Measurements from ENCODE around the gene TIFAB.

TIFAB gene

GRCh38 chr5:135441350-135441831, 10.8 kb downstream of the TIFAB start:
- TF ChIP-seq TAF1 (IDR thresholded peaks at IDR 0.05; ENCODE audit: borderline replicate concordance, insufficient read depth, low read length) (no peak), REST (IDR thresholded peaks at IDR 0.05; ENCODE audit: insufficient read depth in 1 of 2, low read depth in 2 of 2, low read length in 2 of 2) (no peak), FOXP2 (optimal IDR thresholded peaks at IDR 0.05; ENCODE audit: borderline replicate concordance, extremely low read depth, extremely low read length, insufficient read depth) (no peak), POLR2AphosphoS5 (IDR thresholded peaks at IDR 0.05; ENCODE audit: low read depth, low read length) (no peak), SIN3A (IDR thresholded peaks at IDR 0.05; ENCODE audit: borderline replicate concordance, insufficient read depth, low read length) (no peak)

GRCh38 chr5:135440916-135441315, 11.2 kb downstream of the TIFAB start:
- TF ChIP-seq REST (IDR thresholded peaks at IDR 0.05; ENCODE audit: insufficient read depth in 1 of 2, low read depth in 2 of 2, low read length in 2 of 2) = no peak
- no peak for TF ChIP-seq FOXP2 (optimal IDR thresholded peaks at IDR 0.05; ENCODE audit: borderline replicate concordance, extremely low read depth, extremely low read length, insufficient read depth)
- no peak for TF ChIP-seq SIN3A (IDR thresholded peaks at IDR 0.05; ENCODE audit: borderline replicate concordance, insufficient read depth, low read length)
- TF ChIP-seq POLR2AphosphoS5 (IDR thresholded peaks at IDR 0.05; ENCODE audit: low read depth, low read length) = no peak
- TF ChIP-seq TAF1 (IDR thresholded peaks at IDR 0.05; ENCODE audit: borderline replicate concordance, insufficient read depth, low read length) = no peak

- TF ChIP-seq POLR2AphosphoS5 (IDR thresholded peaks at IDR 0.05; ENCODE audit: low read depth, low read length) = no peak
- TF ChIP-seq SIN3A (IDR thresholded peaks at IDR 0.05; ENCODE audit: borderline replicate concordance, insufficient read depth, low read length) = no peak
- TF ChIP-seq FOXP2 (optimal IDR thresholded peaks at IDR 0.05; ENCODE audit: borderline replicate concordance, extremely low read depth, extremely low read length, insufficient read depth) = no peak
- TF ChIP-seq REST (IDR thresholded peaks at IDR 0.05; ENCODE audit: insufficient read depth in 1 of 2, low read depth in 2 of 2, low read length in 2 of 2) = no peak
- TF ChIP-seq TAF1 (IDR thresholded peaks at IDR 0.05; ENCODE audit: borderline replicate concordance, insufficient read depth, low read length) = no peak
Measured at GRCh38 chr5:135439231-135440205, 12.6 kb downstream of the TIFAB start.

- TF ChIP-seq POLR2AphosphoS5 (IDR thresholded peaks at IDR 0.05; ENCODE audit: low read depth, low read length) (no peak), REST (IDR thresholded peaks at IDR 0.05; ENCODE audit: insufficient read depth in 1 of 2, low read depth in 2 of 2, low read length in 2 of 2) (no peak), TAF1 (IDR thresholded peaks at IDR 0.05; ENCODE audit: borderline replicate concordance, insufficient read depth, low read length) (no peak), SIN3A (IDR thresholded peaks at IDR 0.05; ENCODE audit: borderline replicate concordance, insufficient read depth, low read length) (no peak), FOXP2 (optimal IDR thresholded peaks at IDR 0.05; ENCODE audit: borderline replicate concordance, extremely low read depth, extremely low read length, insufficient read depth) (no peak)
Measured at GRCh38 chr5:135438636-135439221, 13.4 kb downstream of the TIFAB start.

Data from PFSK-1 (cell line).